H1 (cell line): ENCODE measurements around the gene NUDT1. TPM values are rescaled to one million over a fixed set of nuclear protein-coding genes. Genes with fewer than 3 reads are reported as not detected.

Experiments used
- CTBP2 ChIP-seq: IDR thresholded peaks from 2 replicates; pipeline ENCODE4 v1.7.0; 2011; ENCODE audit warnings: borderline replicate concordance, mild to moderate bottlenecking, moderate library complexity, mixed read lengths, low read length; ENCODE audit not compliant: insufficient read depth, insufficient read length
- EGR1 ChIP-seq: IDR thresholded peaks from 2 replicates; pipeline ENCODE4 v1.6.1; 2011; ENCODE audit warnings: low read depth, low read length, borderline replicate concordance
- HDAC6 ChIP-seq: IDR thresholded peaks from one replicate; pipeline ENCODE4 v1.7.1; 2012; ENCODE audit warnings: low read depth, mild to moderate bottlenecking, inconsistent platforms, low read length, moderate library complexity
- MAFK ChIP-seq: IDR thresholded peaks from 2 replicates; pipeline ENCODE4 v1.6.1; 2012; ENCODE audit warnings: low read depth, mild to moderate bottlenecking, improper control_type of control experiment, low read length
- RAD21 ChIP-seq, 2 experiments: IDR thresholded peaks in 1 of 2; conservative IDR thresholded peaks in 1 of 2; 2 replicates each; pipeline ENCODE4 v1.6.1; 2011; ENCODE audit warnings: low read depth in 2 of 2, low read length in 2 of 2, improper control_type of control experiment in 1 of 2, inconsistent platforms in 1 of 2, mild to moderate bottlenecking in 1 of 2, moderate library complexity in 1 of 2
- SIRT6 ChIP-seq: IDR thresholded peaks from one replicate; pipeline ENCODE4 v1.7.1; 2012; ENCODE audit warnings: low read length, inconsistent platforms
- SIX5 ChIP-seq: IDR thresholded peaks from 2 replicates; pipeline ENCODE4 v1.6.1; 2011; ENCODE audit warnings: mild to moderate bottlenecking, low read depth, low read length
- SP1 ChIP-seq: IDR thresholded peaks from 2 replicates; pipeline ENCODE4 v1.6.1; 2011; ENCODE audit warnings: low read depth, low read length
- TBP ChIP-seq: IDR thresholded peaks from 2 replicates; pipeline ENCODE4 v1.6.1; 2011; ENCODE audit warnings: low read depth, low read length, improper control_type of control experiment
- polyA plus RNA-seq, 7 experiments: library from polyadenylated mRNA; depleted of rRNA in 3 of 7; stranded (reverse) in 5 of 7; unstranded in 2 of 7; fragments of >200 nt in 5 of 7; fragments of 200-250 nt in 2 of 7; gene quantifications; 1 replicate in 5 of 7; 2 replicates in 1 of 7; 4 replicates in 1 of 7; pipeline versions ENCODE4 v1.2.1 to v1.2.3, GENCODE V29; 2011 to 2013; ENCODE audit warnings: missing spikeins in 2 of 7, mixed read lengths in 2 of 7
- total RNA-seq: library from RNA; stranded (reverse); fragmentation: NEBNext Ultra II Directional; extraction: Animal tissue kit (Norgen Biotek cat#: 25700); gene quantifications from 2 replicates; pipeline ENCODE4 v1.2.1, GENCODE V29; 2021
- TF ChIP-seq, protein P1 (sequence below): fragments of 300-600 bp; sonication (generic); IDR thresholded peaks from 2 replicates; pipeline ENCODE4 v1.7.1; 2012; ENCODE audit warnings: low read length, moderate library complexity, mild to moderate bottlenecking, inconsistent platforms; ENCODE audit not compliant: insufficient replicate concordance

The NUDT1 gene
- total and polyA plus RNA-seq, 2 of the 8 experiments (the other 6 are each of a cell fraction or from before 2014, with no cell fraction given), result 76.1 to 89.5 TPM

DNA sequence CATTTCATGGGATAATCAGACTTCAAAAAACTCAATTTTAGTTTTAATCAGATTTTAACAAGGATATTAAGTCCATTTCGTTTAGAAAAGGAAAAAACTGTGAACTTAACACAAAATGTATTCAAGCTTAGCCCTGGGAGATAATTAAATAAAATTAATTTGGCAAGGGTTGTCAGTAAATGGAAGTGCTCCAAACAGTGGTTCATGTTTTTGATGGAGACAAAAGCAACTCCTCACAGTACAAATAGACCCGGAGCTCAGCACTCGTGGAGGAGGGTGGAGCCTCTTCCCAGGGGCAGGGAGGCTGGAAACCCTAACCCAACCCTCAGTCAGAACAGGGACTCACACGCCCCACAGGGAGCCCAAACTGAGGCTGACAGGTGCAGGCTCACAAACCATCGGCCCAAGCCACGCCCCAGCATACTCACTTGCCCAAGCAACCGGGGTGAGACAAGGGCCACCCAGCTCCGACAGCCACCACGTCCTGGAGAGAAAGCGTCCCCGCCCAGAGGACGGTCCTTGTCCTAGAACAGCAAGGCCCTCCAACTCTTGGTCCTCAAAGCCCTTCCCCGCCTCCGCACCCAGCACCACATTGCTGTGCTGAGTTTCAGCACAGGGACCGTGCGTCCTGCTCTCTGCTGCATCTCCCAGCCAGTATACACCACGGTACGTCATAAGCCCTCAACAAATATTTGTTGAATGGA is 49.0 kb upstream of the NUDT1 start (continued):
- TF ChIP-seq MAFK (no peak), CTBP2 (no peak), SP1 (no peak), EGR1 (no peak), TBP (no peak), RAD21 (IDR thresholded peaks at IDR 0.05 in 1 of 2, conservative IDR thresholded peaks at IDR 0.05 in 1 of 2; ENCODE audit: low read depth in 2 of 2, low read length in 2 of 2) (no peak), SIX5 (no peak), SIRT6 (no peak), HDAC6 (no peak)
- TF ChIP-seq, protein P1, sequence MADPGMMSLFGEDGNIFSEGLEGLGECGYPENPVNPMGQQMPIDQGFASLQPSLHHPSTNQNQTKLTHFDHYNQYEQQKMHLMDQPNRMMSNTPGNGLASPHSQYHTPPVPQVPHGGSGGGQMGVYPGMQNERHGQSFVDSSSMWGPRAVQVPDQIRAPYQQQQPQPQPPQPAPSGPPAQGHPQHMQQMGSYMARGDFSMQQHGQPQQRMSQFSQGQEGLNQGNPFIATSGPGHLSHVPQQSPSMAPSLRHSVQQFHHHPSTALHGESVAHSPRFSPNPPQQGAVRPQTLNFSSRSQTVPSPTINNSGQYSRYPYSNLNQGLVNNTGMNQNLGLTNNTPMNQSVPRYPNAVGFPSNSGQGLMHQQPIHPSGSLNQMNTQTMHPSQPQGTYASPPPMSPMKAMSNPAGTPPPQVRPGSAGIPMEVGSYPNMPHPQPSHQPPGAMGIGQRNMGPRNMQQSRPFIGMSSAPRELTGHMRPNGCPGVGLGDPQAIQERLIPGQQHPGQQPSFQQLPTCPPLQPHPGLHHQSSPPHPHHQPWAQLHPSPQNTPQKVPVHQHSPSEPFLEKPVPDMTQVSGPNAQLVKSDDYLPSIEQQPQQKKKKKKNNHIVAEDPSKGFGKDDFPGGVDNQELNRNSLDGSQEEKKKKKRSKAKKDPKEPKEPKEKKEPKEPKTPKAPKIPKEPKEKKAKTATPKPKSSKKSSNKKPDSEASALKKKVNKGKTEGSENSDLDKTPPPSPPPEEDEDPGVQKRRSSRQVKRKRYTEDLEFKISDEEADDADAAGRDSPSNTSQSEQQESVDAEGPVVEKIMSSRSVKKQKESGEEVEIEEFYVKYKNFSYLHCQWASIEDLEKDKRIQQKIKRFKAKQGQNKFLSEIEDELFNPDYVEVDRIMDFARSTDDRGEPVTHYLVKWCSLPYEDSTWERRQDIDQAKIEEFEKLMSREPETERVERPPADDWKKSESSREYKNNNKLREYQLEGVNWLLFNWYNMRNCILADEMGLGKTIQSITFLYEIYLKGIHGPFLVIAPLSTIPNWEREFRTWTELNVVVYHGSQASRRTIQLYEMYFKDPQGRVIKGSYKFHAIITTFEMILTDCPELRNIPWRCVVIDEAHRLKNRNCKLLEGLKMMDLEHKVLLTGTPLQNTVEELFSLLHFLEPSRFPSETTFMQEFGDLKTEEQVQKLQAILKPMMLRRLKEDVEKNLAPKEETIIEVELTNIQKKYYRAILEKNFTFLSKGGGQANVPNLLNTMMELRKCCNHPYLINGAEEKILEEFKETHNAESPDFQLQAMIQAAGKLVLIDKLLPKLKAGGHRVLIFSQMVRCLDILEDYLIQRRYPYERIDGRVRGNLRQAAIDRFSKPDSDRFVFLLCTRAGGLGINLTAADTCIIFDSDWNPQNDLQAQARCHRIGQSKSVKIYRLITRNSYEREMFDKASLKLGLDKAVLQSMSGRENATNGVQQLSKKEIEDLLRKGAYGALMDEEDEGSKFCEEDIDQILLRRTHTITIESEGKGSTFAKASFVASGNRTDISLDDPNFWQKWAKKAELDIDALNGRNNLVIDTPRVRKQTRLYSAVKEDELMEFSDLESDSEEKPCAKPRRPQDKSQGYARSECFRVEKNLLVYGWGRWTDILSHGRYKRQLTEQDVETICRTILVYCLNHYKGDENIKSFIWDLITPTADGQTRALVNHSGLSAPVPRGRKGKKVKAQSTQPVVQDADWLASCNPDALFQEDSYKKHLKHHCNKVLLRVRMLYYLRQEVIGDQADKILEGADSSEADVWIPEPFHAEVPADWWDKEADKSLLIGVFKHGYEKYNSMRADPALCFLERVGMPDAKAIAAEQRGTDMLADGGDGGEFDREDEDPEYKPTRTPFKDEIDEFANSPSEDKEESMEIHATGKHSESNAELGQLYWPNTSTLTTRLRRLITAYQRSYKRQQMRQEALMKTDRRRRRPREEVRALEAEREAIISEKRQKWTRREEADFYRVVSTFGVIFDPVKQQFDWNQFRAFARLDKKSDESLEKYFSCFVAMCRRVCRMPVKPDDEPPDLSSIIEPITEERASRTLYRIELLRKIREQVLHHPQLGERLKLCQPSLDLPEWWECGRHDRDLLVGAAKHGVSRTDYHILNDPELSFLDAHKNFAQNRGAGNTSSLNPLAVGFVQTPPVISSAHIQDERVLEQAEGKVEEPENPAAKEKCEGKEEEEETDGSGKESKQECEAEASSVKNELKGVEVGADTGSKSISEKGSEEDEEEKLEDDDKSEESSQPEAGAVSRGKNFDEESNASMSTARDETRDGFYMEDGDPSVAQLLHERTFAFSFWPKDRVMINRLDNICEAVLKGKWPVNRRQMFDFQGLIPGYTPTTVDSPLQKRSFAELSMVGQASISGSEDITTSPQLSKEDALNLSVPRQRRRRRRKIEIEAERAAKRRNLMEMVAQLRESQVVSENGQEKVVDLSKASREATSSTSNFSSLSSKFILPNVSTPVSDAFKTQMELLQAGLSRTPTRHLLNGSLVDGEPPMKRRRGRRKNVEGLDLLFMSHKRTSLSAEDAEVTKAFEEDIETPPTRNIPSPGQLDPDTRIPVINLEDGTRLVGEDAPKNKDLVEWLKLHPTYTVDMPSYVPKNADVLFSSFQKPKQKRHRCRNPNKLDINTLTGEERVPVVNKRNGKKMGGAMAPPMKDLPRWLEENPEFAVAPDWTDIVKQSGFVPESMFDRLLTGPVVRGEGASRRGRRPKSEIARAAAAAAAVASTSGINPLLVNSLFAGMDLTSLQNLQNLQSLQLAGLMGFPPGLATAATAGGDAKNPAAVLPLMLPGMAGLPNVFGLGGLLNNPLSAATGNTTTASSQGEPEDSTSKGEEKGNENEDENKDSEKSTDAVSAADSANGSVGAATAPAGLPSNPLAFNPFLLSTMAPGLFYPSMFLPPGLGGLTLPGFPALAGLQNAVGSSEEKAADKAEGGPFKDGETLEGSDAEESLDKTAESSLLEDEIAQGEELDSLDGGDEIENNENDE, result no peak
